CD8-positive, alpha-beta memory T cell (primary cell): ENCODE data around the gene WDR75. TPM values are rescaled to one million over a fixed set of nuclear protein-coding genes. Genes with fewer than 3 reads are reported as not detected.
"Not testable (repeated sequence)": the region's sequence is repeated elsewhere in the genome, so short reads cannot be mapped to it uniquely, and the experiment has no call there.

Source experiments
- CTCF ChIA-PET: fragments of 350-600 bp; sonication (Branson Sonifier 250); formaldehyde crosslinking; loops from one replicate; lab custom pipeline; 2021; ENCODE audit warnings: antibody characterized with exemption; lab: Charles Lee
- POLR2A ChIA-PET: fragments of 350-600 bp; sonication (Branson Sonifier 250); formaldehyde crosslinking; loops from one replicate; lab custom pipeline; 2021; ENCODE audit warnings: antibody characterized with exemption; lab: Charles Lee
- DNase-seq, 5 donors: peaks; one replicate each; pipeline versions ENCODE4 v3.0.0 to v3.0.0-alpha.2; 2020 to 2022; ENCODE audit warnings: mixed read lengths in 1 of 5
- H3K27ac ChIP-seq: one replicate; pipeline ENCODE4 v1.7.0; 2013; ENCODE audit warnings: low read depth, mild to moderate bottlenecking, low read length, moderate library complexity
- H3K27me3 ChIP-seq: 2 replicates; pipeline ENCODE4 v1.7.0; 2013; ENCODE audit warnings: low read length, mild to moderate bottlenecking; ENCODE audit not compliant: insufficient read depth, poor library complexity, severe bottlenecking
- H3K36me3 ChIP-seq: 2 replicates; pipeline ENCODE4 v1.7.0; 2013; ENCODE audit warnings: mild to moderate bottlenecking, low read length, moderate library complexity; ENCODE audit not compliant: insufficient read depth
- H3K4me1 ChIP-seq: 2 replicates; pipeline ENCODE4 v1.7.0; 2013; ENCODE audit warnings: mild to moderate bottlenecking, low read length, moderate library complexity; ENCODE audit not compliant: insufficient read depth
- H3K4me3 ChIP-seq: 2 replicates; pipeline ENCODE4 v1.7.0; 2013; ENCODE audit warnings: mild to moderate bottlenecking, low read length
- H3K9me3 ChIP-seq: 2 replicates; pipeline ENCODE4 v1.7.0; 2013; ENCODE audit warnings: mild to moderate bottlenecking, low read length
- H3K27ac Mint-ChIP-seq, 8 donors: one replicate each; pipeline ENCODE4 v1.8.0; 2020 to 2021; ENCODE audit warnings: mixed read lengths in 8 of 8, mild to moderate bottlenecking in 6 of 8, inconsistent platforms in 3 of 8, moderate library complexity in 3 of 8
- H3K27me3 Mint-ChIP-seq, 2 donors: one replicate each; pipeline ENCODE4 v1.8.0; 2020 to 2021; ENCODE audit warnings: mixed read lengths in 2 of 2, mild to moderate bottlenecking in 1 of 2, moderate library complexity in 1 of 2
- H3K36me3 Mint-ChIP-seq, 3 donors: one replicate each; pipeline ENCODE4 v1.8.0; 2020 to 2021; ENCODE audit warnings: mixed read lengths in 3 of 3, inconsistent platforms in 1 of 3, mild to moderate bottlenecking in 1 of 3
- H3K4me1 Mint-ChIP-seq, 3 donors: one replicate each; pipeline ENCODE4 v1.8.0; 2020 to 2021; ENCODE audit warnings: mixed read lengths in 3 of 3, inconsistent platforms in 1 of 3, mild to moderate bottlenecking in 1 of 3
- H3K4me3 Mint-ChIP-seq, 7 donors: one replicate each; pipeline ENCODE4 v1.8.0; 2020 to 2021; ENCODE audit warnings: mixed read lengths in 7 of 7, mild to moderate bottlenecking in 6 of 7, moderate library complexity in 4 of 7, inconsistent platforms in 2 of 7
- H3K9me3 Mint-ChIP-seq, 5 donors: one replicate each; pipeline ENCODE4 v1.8.0; 2020 to 2022; ENCODE audit warnings: mixed read lengths in 5 of 5, mild to moderate bottlenecking in 3 of 5, moderate library complexity in 2 of 5, inconsistent platforms in 1 of 5
- polyA plus RNA-seq: library from polyadenylated mRNA; unstranded; fragments of 300-500 nt; fragmentation: Illumina TruSeq; gene quantifications from one replicate; pipeline ENCODE4 v1.2.3, GENCODE V29; 2021
- total RNA-seq, 2 experiments: library from RNA; stranded (reverse); gene quantifications; one replicate each; pipeline ENCODE4 v1.2.3, GENCODE V29; 2021

Gene WDR75
- total and polyA plus RNA-seq, 3 experiments from 2014 or later, result 14.6 to 101 (median 95.3) TPM

- no peaks in the 10 kb centered on the region for H3K9me3 Mint-ChIP-seq
- H3K27ac Mint-ChIP-seq, result peak overlapping the region in 1 of 8 donors; percentile 52
- no peaks in the 10 kb centered on the region for H3K27me3 Mint-ChIP-seq
- Histone ChIP-seq H3K27me3 (no peaks in the 10 kb centered on the region), H3K4me3 (no peak overlapping the region), H3K4me1 (no peaks in the 10 kb centered on the region), H3K9me3 (no peaks in the 10 kb centered on the region), H3K36me3 (peaks cover 66% of the 10 kb centered on the region), H3K27ac (no peak overlapping the region)
- H3K4me1 Mint-ChIP-seq, result no peaks in the 10 kb centered on the region
- POLR2A ChIA-PET, result no interaction called here
- H3K4me3 Mint-ChIP-seq, result no peak overlapping the region
- peaks cover 14 to 97% (median 36%) of the 10 kb centered on the region in 3 donors for H3K36me3 Mint-ChIP-seq
- CTCF ChIA-PET, result no interaction called here
- no peak for DNase-seq
These were observed 25.9 kb downstream of the WDR75 start for GRCh38 chr2:189467160-189467559.

GRCh38 chr2:189467593-189467992 lies 26.3 kb downstream of the WDR75 start:
- no peaks in the 10 kb centered on the region for H3K9me3 Mint-ChIP-seq
- POLR2A ChIA-PET, result no interaction called here
- no peak for DNase-seq
- no peak overlapping the region for H3K27ac ChIP-seq
- no peak overlapping the region for H3K27ac Mint-ChIP-seq
- H3K36me3 ChIP-seq, result peaks cover 62% of the 10 kb centered on the region
- H3K4me1 ChIP-seq, result no peaks in the 10 kb centered on the region
- no peak overlapping the region for H3K4me3 Mint-ChIP-seq
- no peaks in the 10 kb centered on the region for H3K27me3 ChIP-seq
- H3K27me3 Mint-ChIP-seq, result no peaks in the 10 kb centered on the region
- no peaks in the 10 kb centered on the region for H3K4me1 Mint-ChIP-seq
- no peaks in the 10 kb centered on the region for H3K9me3 ChIP-seq
- CTCF ChIA-PET, result no interaction called here
- peaks cover 14 to 97% (median 34%) of the 10 kb centered on the region in 3 donors for H3K36me3 Mint-ChIP-seq
- no peak overlapping the region for H3K4me3 ChIP-seq

DNA sequence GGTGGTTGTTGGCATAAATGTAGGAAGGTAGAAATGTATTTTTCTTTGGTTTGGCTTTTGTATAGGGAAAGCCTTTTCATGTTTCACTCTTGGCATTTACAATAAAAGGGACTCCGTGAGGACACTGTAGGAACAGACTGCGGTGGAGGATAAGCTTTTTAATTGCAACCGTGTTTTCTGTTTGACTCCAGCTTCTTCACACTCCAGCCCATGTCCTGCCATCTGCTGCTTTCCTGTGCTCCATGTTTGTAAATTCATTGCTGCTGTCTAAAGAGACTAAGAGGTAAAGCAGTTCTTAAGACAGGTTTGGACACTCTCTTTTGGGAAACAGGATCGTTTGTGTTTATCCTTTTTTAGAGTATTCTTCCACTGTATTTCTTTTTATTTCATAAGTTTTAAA lies 33.3 kb downstream of the WDR75 start:
- no peaks in the 10 kb centered on the region for H3K4me1 ChIP-seq
- no peaks in the 10 kb centered on the region for H3K27me3 Mint-ChIP-seq
- CTCF ChIA-PET, result no interaction called here
- POLR2A ChIA-PET, result no interaction called here
- H3K4me3 Mint-ChIP-seq, result no peak overlapping the region
- H3K27me3 ChIP-seq, result no peaks in the 10 kb centered on the region
- no peak overlapping the region for H3K4me3 ChIP-seq
- no peak for DNase-seq
- no peaks in the 10 kb centered on the region for H3K9me3 ChIP-seq
- no peaks in the 10 kb centered on the region for H3K9me3 Mint-ChIP-seq
- H3K27ac ChIP-seq, result no peak overlapping the region
- H3K27ac Mint-ChIP-seq, result peak overlapping the region in 1 of 8 donors; percentile 27
- peaks cover 20% of the 10 kb centered on the region for H3K36me3 ChIP-seq
- H3K36me3 Mint-ChIP-seq, result peaks cover 6 to 70% (median 22%) of the 10 kb centered on the region in 3 donors
- no peaks in the 10 kb centered on the region for H3K4me1 Mint-ChIP-seq

- Mint-ChIP-seq H3K27ac (peak overlapping the region in 3 of 8 donors; percentile 51 to 66 (median 64)), H3K9me3 (no peaks in the 10 kb centered on the region), H3K36me3 (peaks cover 0 to 41% (median 14%) of the 10 kb centered on the region in 3 donors), H3K4me1 (no peaks in the 10 kb centered on the region), H3K27me3 (no peaks in the 10 kb centered on the region), H3K4me3 (no peak overlapping the region)
- Histone ChIP-seq H3K4me3 (no peak overlapping the region), H3K9me3 (no peaks in the 10 kb centered on the region), H3K27ac (no peak overlapping the region), H3K27me3 (no peaks in the 10 kb centered on the region), H3K4me1 (no peaks in the 10 kb centered on the region), H3K36me3 (peaks cover 4% of the 10 kb centered on the region)
- CTCF ChIA-PET, result no interaction called here
- POLR2A ChIA-PET, result no interaction called here
- DNase-seq, result no peak
These were observed 36.5 kb downstream of the WDR75 start for GRCh38 chr2:189477756-189478155.

- H3K9me3 Mint-ChIP-seq, H3K4me3 Mint-ChIP-seq, DNase-seq, H3K4me3 ChIP-seq, H3K9me3 ChIP-seq, POLR2A ChIA-PET, H3K27me3 ChIP-seq, CTCF ChIA-PET, H3K27ac ChIP-seq, H3K36me3 ChIP-seq, H3K4me1 ChIP-seq, H3K27me3 Mint-ChIP-seq, H3K4me1 Mint-ChIP-seq: not testable (repeated sequence)
- Mint-ChIP-seq H3K36me3 (peaks cover 0 to 38% (median 14%) of the 10 kb centered on the region in 3 donors), H3K27ac (peak overlapping the region in 1 of 8 donors; percentile 8)
These were observed 37.0 kb downstream of the WDR75 start for GRCh38 chr2:189478289-189478688.

DNA sequence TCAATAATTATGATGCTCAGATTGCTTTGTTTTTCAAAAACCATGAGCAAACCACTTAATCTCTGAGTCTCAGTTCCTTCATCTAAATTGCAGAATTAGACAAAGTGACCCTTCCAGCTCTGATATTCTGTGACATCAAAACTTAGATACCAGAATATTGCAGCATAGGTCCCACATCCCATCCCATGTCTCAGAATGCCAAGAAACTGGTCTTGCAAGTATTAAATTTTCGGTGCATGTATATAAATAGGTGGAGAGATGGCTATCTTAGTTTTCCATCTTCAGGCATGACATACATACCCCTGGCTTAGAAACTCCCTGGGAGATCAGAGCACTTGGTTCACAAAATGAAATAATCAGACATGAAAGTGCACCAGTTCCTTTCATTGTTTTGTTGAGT lies 39.8 kb downstream of the WDR75 start:
- Histone ChIP-seq H3K9me3 (no peaks in the 10 kb centered on the region), H3K27ac (no peak overlapping the region), H3K4me3 (no peak overlapping the region), H3K4me1 (no peaks in the 10 kb centered on the region), H3K27me3 (no peaks in the 10 kb centered on the region), H3K36me3 (no peaks in the 10 kb centered on the region)
- no peak overlapping the region for H3K4me3 Mint-ChIP-seq
- H3K4me1 Mint-ChIP-seq, result no peaks in the 10 kb centered on the region
- CTCF ChIA-PET, result no interaction called here
- H3K36me3 Mint-ChIP-seq, result peaks cover 0 to 13% (median 4%) of the 10 kb centered on the region in 3 donors
- no peak for DNase-seq
- H3K27ac Mint-ChIP-seq, result no peak overlapping the region
- POLR2A ChIA-PET, result no interaction called here
- no peaks in the 10 kb centered on the region for H3K9me3 Mint-ChIP-seq
- no peaks in the 10 kb centered on the region for H3K27me3 Mint-ChIP-seq

DNA sequence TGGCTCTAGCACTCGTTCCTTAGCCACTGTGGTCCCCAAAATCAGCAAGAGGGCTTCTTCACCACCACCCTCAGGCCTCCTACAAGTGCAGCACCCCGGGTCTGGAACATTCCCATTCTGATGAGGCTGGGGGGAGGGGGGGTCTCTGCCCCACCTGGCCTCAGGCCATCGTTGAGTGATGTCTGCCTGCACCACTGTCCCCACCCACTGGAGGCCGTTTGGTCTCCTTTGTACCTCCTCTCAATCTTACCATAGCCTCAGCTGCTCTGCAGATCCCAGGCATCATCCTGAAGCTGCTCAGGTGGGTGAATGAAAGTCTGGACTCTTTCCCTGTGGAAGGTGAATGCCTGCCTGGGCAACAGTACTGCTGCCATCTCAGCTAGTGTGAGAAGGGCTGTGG lies 42.3 kb downstream of the WDR75 start:
- Histone ChIP-seq H3K27me3 (peaks cover 7% of the 10 kb centered on the region), H3K27ac (no peak overlapping the region), H3K4me1 (no peaks in the 10 kb centered on the region), H3K4me3 (no peak overlapping the region), H3K36me3 (no peaks in the 10 kb centered on the region), H3K9me3 (no peaks in the 10 kb centered on the region)
- Mint-ChIP-seq H3K27ac (no peak overlapping the region), H3K4me3 (no peak overlapping the region), H3K36me3 (peaks cover 0 to 1% (median 0%) of the 10 kb centered on the region in 3 donors), H3K4me1 (no peaks in the 10 kb centered on the region), H3K9me3 (no peaks in the 10 kb centered on the region), H3K27me3 (peaks cover 2 to 4% of the 10 kb centered on the region in 2 donors)
- ChIA-PET POLR2A (no interaction called here), CTCF (no interaction called here)
- DNase-seq, result no peak

GRCh38 chr2:189483980-189484740 lies 42.9 kb downstream of the WDR75 start:
- DNase-seq, result no peak
- Mint-ChIP-seq H3K36me3 (no peaks in the 10 kb centered on the region), H3K27ac (no peak overlapping the region), H3K27me3 (peaks cover 2 to 4% of the 10 kb centered on the region in 2 donors), H3K4me3 (no peak overlapping the region), H3K4me1 (no peaks in the 10 kb centered on the region), H3K9me3 (no peaks in the 10 kb centered on the region)
- Histone ChIP-seq H3K27ac (no peak overlapping the region), H3K4me3 (no peak overlapping the region), H3K9me3 (no peaks in the 10 kb centered on the region), H3K27me3 (peaks cover 7% of the 10 kb centered on the region), H3K4me1 (no peaks in the 10 kb centered on the region), H3K36me3 (no peaks in the 10 kb centered on the region)
- ChIA-PET CTCF (no interaction called here), POLR2A (no interaction called here)
